Measurements from ENCODE around the gene LTA4H.

- no peak for TF ChIP-seq CTCF (IDR thresholded peaks at IDR 0.05)
- TF ChIP-seq EZH2phosphoT487 (IDR thresholded peaks at IDR 0.05), result no peak
- TF ChIP-seq EZH2 (IDR thresholded peaks at IDR 0.05), result no peak
Measured at GRCh38 chr12:96039516-96039915, 4.1 kb upstream of the LTA4H start.
